WTC11 (cell line): Measurements from ENCODE around the gene ROMO1. TPM values are rescaled to one million over a fixed set of nuclear protein-coding genes. Genes with fewer than 3 reads are reported as not detected.

Experiments used
- ATAC-seq: fragments of 200-7000 bp; cut with Tn5 transposase; 2 replicates; pipeline ENCODE4 v1.10.0; 2021; ENCODE audit warnings: mild to moderate bottlenecking, moderate library complexity
- CTCF ChIA-PET: fragments of 300-600 bp; sonication (Branson Sonifier 250); formaldehyde crosslinking; loops from one replicate; lab custom pipeline; 2021; ENCODE audit warnings: antibody characterized with exemption; lab: Charles Lee
- POLR2A ChIA-PET: fragments of 350-600 bp; sonication (Branson Sonifier 250); formaldehyde crosslinking; loops from one replicate; lab custom pipeline; 2021; ENCODE audit warnings: antibody characterized with exemption; lab: Charles Lee
- DNase-seq: peaks from one replicate; pipeline ENCODE4 v3.0.0; 2021; ENCODE audit warnings: low spot score
- H3K27ac Mint-ChIP-seq: 2 replicates; pipeline ENCODE4 v1.8.0; 2021; ENCODE audit warnings: mixed read lengths
- H3K27me3 Mint-ChIP-seq: 2 replicates; pipeline ENCODE4 v1.8.0; 2021; ENCODE audit warnings: low read depth, mild to moderate bottlenecking, moderate library complexity, mixed read lengths
- H3K36me3 Mint-ChIP-seq: 2 replicates; pipeline ENCODE4 v1.8.0; 2021; ENCODE audit warnings: mixed read lengths
- H3K4me1 Mint-ChIP-seq: 2 replicates; pipeline ENCODE4 v1.8.0; 2022; ENCODE audit warnings: mixed read lengths
- H3K4me3 Mint-ChIP-seq: 2 replicates; pipeline ENCODE4 v1.8.0; 2021; ENCODE audit warnings: mild to moderate bottlenecking, moderate library complexity, mixed read lengths
- H3K9me3 Mint-ChIP-seq: 2 replicates; pipeline ENCODE4 v1.8.0; 2021; ENCODE audit warnings: mixed read lengths
- ARID4B ChIP-seq: sonication (generic); formaldehyde crosslinking; IDR thresholded peaks from 2 replicates; pipeline ENCODE4 v1.8.0; 2023; ENCODE audit warnings: missing genetic modification reagents, mild to moderate bottlenecking, borderline replicate concordance
- CBFB ChIP-seq: sonication (generic); formaldehyde crosslinking; IDR thresholded peaks from 2 replicates; pipeline ENCODE4 v1.8.1; 2022; ENCODE audit warnings: mild to moderate bottlenecking, low read depth, missing genetic modification reagents
- FOXP4 ChIP-seq: sonication (generic); formaldehyde crosslinking; IDR thresholded peaks from 2 replicates; pipeline ENCODE4 v1.8.0; 2022; ENCODE audit warnings: mild to moderate bottlenecking, missing genetic modification reagents
- NR2C2 ChIP-seq: sonication (generic); formaldehyde crosslinking; IDR thresholded peaks from 2 replicates; pipeline ENCODE4 v1.8.0; 2022; ENCODE audit warnings: mild to moderate bottlenecking, missing genetic modification reagents
- SP1 ChIP-seq: sonication (generic); formaldehyde crosslinking; conservative IDR thresholded peaks from 2 replicates; pipeline ENCODE4 v1.8.1; 2022; ENCODE audit warnings: missing genetic modification reagents
- STAT6 ChIP-seq: sonication (generic); formaldehyde crosslinking; conservative IDR thresholded peaks from 2 replicates; pipeline ENCODE4 v1.8.1; 2023; ENCODE audit warnings: mild to moderate bottlenecking, low read depth, missing genetic modification reagents, moderate library complexity
- TP53 ChIP-seq: sonication (generic); formaldehyde crosslinking; IDR thresholded peaks from 2 replicates; pipeline ENCODE4 v1.8.1; 2023; ENCODE audit warnings: mild to moderate bottlenecking, missing genetic modification reagents
- ZNF263 ChIP-seq: sonication (generic); formaldehyde crosslinking; IDR thresholded peaks from 2 replicates; pipeline ENCODE4 v1.8.1; 2022; ENCODE audit warnings: low read depth, mild to moderate bottlenecking, moderate library complexity, missing genetic modification reagents
- ZNF396 ChIP-seq: fragments of 250-450 bp; sonication (Bioruptor Pico); IDR thresholded peaks from 2 replicates; pipeline ENCODE4 v1.8.0; 2021; ENCODE audit warnings: mild to moderate bottlenecking, moderate library complexity, borderline replicate concordance
- ZNF532 ChIP-seq: fragments of 250-450 bp; sonication (Bioruptor Pico); IDR thresholded peaks from 2 replicates; pipeline ENCODE4 v1.9.0; 2021; ENCODE audit warnings: mild to moderate bottlenecking, borderline replicate concordance
- ZNF671 ChIP-seq: fragments of 250-450 bp; sonication (Bioruptor Pico); IDR thresholded peaks from 2 replicates; pipeline ENCODE4 v1.8.0; 2021; ENCODE audit warnings: mild to moderate bottlenecking
- total RNA-seq: library from RNA; stranded (reverse); gene quantifications from 3 replicates; pipeline ENCODE4 v1.2.3, GENCODE V29; 2021

Gene ROMO1
- total RNA-seq, 1 experiment from 2014 or later: 213 TPM

GRCh38 chr20:35674921-35675320 lies 24.3 kb upstream of the ROMO1 start:
- ATAC-seq (no peak), DNase-seq (no peak)
- POLR2A ChIA-PET: no interaction called here
- CTCF ChIA-PET: no interaction called here
- Mint-ChIP-seq H3K36me3 (peaks cover 17% of the 10 kb centered on the region), H3K4me1 (no peaks in the 10 kb centered on the region), H3K27me3 (no peaks in the 10 kb centered on the region), H3K27ac (no peak overlapping the region), H3K9me3 (no peaks in the 10 kb centered on the region), H3K4me3 (no peak overlapping the region)
- TF ChIP-seq STAT6 (no peak), ZNF396 (CRISPR knock-in tag) (no peak)

- Mint-ChIP-seq H3K36me3 (peaks cover 3% of the 10 kb centered on the region; the same call in 1 of the 2 replicates), H3K4me3 (no peak overlapping the region), H3K27ac (peak overlapping the region; percentile 74; the same call in 1 of the 2 replicates), H3K4me1 (peaks cover 9% of the 10 kb centered on the region), H3K9me3 (no peaks in the 10 kb centered on the region), H3K27me3 (no peaks in the 10 kb centered on the region)
- CTCF ChIA-PET: interaction anchor here (0.7 to 1.0 kb wide), 2 partner anchors 25 to 64 kb away, joined by 3 to 4 read pairs; no protein-coding TSS in a partner anchor
- POLR2A ChIA-PET: no interaction called here
- DNase-seq (no peak), ATAC-seq (no peak)
- TF ChIP-seq CBFB (CRISPR knock-in tag): no peak
- TF ChIP-seq FOXP4 (CRISPR knock-in tag): no peak
- no peak for TF ChIP-seq SP1
- TF ChIP-seq ZNF671 (CRISPR knock-in tag): no peak
- TF ChIP-seq ZNF263 (CRISPR knock-in tag): no peak
- TF ChIP-seq NR2C2 (CRISPR knock-in tag): no peak
- no peak for TF ChIP-seq ZNF532 (CRISPR knock-in tag)
- no peak for TF ChIP-seq ARID4B (CRISPR knock-in tag)
- no peak for TF ChIP-seq TP53 (CRISPR knock-in tag)
Measured at GRCh38 chr20:35680452-35681183, 18.6 kb upstream of the ROMO1 start.
